GM18505 (cell line): ENCODE data around the gene IGSF21.

Source experiments
- ATAC-seq: cut with Tn5 transposase; IDR thresholded peaks from one replicate; pipeline ENCODE4 v1.9.1; 2021; ENCODE audit not compliant: unreplicated experiment
- POLR2A ChIP-seq: IDR thresholded peaks from 4 replicates; pipeline ENCODE4 v1.6.1; 2011; ENCODE audit warnings: borderline replicate concordance; ENCODE audit not compliant: insufficient read depth, insufficient read length; ENCODE audit errors: extremely low read depth

The IGSF21 gene

GRCh38 chr1:18192182-18192581, 84.6 kb downstream of the IGSF21 start:
- ATAC-seq, result no peak
- no peak for TF ChIP-seq POLR2A

- ATAC-seq, result no peak
- no peak for TF ChIP-seq POLR2A
Measured at GRCh38 chr1:18192974-18193373, 85.4 kb downstream of the IGSF21 start.

GRCh38 chr1:18197299-18197698, 89.7 kb downstream of the IGSF21 start:
- ATAC-seq, result no peak
- TF ChIP-seq POLR2A, result no peak

GRCh38 chr1:18198260-18198659, 90.7 kb downstream of the IGSF21 start:
- TF ChIP-seq POLR2A, result no peak

GRCh38 chr1:18199462-18199861, 91.9 kb downstream of the IGSF21 start:
- ATAC-seq, result no peak
- TF ChIP-seq POLR2A, result no peak

More at GRCh38 chr1:18198260-18198659, 90.7 kb downstream of the IGSF21 start:
- ATAC-seq, result no peak

- no peak for TF ChIP-seq POLR2A
- ATAC-seq, result no peak
Measured at GRCh38 chr1:18200136-18200717, 92.6 kb downstream of the IGSF21 start.

GRCh38 chr1:18200918-18201317, 93.3 kb downstream of the IGSF21 start:
- no peak for TF ChIP-seq POLR2A

GRCh38 chr1:18201997-18202719, 94.6 kb downstream of the IGSF21 start:
- ATAC-seq, result no peak
- no peak for TF ChIP-seq POLR2A

More at GRCh38 chr1:18200918-18201317, 93.3 kb downstream of the IGSF21 start:
- ATAC-seq, result no peak

GRCh38 chr1:18203645-18204044, 96.0 kb downstream of the IGSF21 start:
- ATAC-seq, result no peak
- TF ChIP-seq POLR2A, result no peak

- no peak for TF ChIP-seq POLR2A
- no peak for ATAC-seq
Measured at GRCh38 chr1:18204575-18204974, 97.0 kb downstream of the IGSF21 start.

GRCh38 chr1:18205319-18205718, 97.7 kb downstream of the IGSF21 start:
- TF ChIP-seq POLR2A, result no peak
- no peak for ATAC-seq

GRCh38 chr1:18211764-18212163, 104.2 kb downstream of the IGSF21 start:
- no peak for TF ChIP-seq POLR2A
- no peak for ATAC-seq

GRCh38 chr1:18217398-18218043, 109.9 kb downstream of the IGSF21 start:
- no peak for ATAC-seq
- TF ChIP-seq POLR2A, result no peak

- TF ChIP-seq POLR2A, result no peak
- no peak for ATAC-seq
Measured at GRCh38 chr1:18229625-18230024, 122.0 kb downstream of the IGSF21 start.
